Effector CD8-positive, alpha-beta T cell (primary cell): ENCODE data around the gene DIP2B.
"Not testable (repeated sequence)": the region's sequence is repeated elsewhere in the genome, so short reads cannot be mapped to it uniquely, and the experiment has no call there.

ENCODE experiments used
- DNase-seq: peaks from one replicate; lab custom pipeline; 2025; lab: John Stamatoyannopoulos, UW

DIP2B gene

DNA sequence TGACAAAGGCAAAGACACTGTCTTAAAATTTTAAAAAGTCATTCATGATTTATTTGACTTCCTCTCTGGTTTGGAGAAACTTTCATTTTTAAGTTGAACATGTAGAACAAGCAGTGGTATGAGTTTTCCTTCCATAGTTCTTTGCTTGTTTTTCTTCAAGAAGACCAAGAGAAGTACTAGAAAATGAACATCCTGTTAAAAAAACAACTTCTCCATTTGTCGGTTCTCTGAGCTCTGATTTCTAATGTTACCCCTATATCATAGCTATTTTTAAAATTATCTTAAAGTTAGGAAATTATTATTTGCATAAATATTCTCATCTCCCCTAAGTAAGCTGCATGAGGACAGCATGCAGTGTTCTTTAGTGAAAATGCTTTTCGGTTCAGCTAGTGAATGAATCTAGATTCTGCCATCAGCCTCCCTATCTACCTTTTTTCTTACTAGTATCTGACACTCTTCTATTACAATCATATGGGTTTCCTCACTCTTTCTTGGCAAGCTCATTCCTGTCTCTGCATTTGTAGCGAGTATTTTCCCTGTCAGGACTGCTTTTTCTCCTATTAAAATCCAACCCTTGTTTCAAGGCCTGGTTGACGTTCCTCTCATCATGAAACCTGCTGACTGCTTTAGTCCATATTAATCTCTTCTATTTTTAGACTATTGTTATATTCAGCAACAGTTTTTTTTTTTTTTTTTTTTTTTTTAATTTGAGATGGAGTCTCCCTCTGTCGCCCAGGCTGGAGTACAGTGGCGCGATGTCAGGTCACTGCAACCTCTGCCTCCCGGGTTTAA lies 15.8 kb downstream of the DIP2B start:
- no peak for DNase-seq

DNA sequence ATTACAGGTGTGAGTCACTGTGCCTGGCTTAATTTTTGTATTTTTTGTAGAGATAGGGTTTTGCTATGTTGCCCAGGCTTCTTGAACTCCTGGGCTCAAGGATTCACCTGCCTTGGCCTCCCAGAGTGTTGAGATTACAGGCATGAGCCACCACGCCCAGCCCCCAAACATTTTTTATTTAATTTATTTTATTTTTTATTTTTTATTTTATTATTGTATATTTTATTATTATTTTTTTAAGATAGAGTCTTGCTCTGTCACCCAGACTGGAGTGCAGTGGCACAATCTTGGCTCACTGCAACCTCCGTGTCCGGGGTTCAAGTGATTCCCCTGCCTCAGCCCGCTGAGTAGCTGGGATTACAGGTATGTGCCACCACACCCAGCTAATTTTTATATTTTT lies 17.0 kb downstream of the DIP2B start:
- not testable (repeated sequence) for DNase-seq

- DNase-seq = no peak
Measured at GRCh38 chr12:50523772-50524171, 19.0 kb downstream of the DIP2B start.

- no peak for DNase-seq
Measured at GRCh38 chr12:50524621-50525020, 19.8 kb downstream of the DIP2B start.

DNA sequence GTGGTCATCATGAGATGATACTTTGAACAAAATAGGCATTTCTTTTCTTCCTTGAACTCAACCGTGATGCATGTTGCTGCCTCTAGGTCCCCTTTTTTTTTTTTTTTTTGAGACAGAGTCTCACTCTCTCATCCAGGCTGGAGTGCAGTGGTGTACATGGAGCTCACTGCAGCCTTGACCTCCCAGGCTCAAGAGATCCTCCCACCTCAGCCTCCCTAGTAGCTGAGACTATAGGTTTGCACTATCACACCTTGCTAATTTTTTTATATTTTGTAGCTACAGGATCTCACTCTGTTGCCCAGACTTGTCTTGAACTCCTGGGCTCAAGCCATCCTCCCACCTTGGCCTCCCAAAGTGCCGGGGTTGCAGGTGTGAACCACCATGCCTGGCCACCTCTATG lies 20.6 kb downstream of the DIP2B start:
- no peak for DNase-seq

GRCh38 chr12:50527359-50527726 lies 22.6 kb downstream of the DIP2B start:
- no peak for DNase-seq

GRCh38 chr12:50528800-50529199 lies 24.0 kb downstream of the DIP2B start:
- DNase-seq = no peak

GRCh38 chr12:50529345-50529744 lies 24.6 kb downstream of the DIP2B start:
- DNase-seq = no peak

- DNase-seq = no peak
Measured at GRCh38 chr12:50530532-50530931, 25.7 kb downstream of the DIP2B start.

DNA sequence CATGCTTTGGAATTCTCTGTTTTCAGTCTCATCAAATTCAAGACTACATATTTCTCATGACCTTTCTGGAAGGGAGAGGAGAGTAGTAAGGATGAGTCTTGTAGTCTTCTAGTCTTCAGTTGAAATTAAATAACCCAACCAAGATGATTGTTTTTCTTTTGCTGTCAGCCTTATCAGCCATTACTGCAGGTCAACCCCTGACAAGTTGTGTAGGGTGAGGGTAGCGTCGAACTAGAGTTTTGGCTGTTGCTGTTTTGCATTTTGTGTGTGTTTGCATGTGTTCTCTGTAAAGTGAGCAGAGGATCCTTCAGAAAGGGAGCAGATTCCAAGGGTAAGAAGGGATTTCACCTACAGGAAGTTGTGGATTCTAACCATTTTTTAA lies 28.4 kb downstream of the DIP2B start:
- DNase-seq = no peak

- DNase-seq = no peak
Measured at GRCh38 chr12:50533971-50534370, 29.2 kb downstream of the DIP2B start.

DNA sequence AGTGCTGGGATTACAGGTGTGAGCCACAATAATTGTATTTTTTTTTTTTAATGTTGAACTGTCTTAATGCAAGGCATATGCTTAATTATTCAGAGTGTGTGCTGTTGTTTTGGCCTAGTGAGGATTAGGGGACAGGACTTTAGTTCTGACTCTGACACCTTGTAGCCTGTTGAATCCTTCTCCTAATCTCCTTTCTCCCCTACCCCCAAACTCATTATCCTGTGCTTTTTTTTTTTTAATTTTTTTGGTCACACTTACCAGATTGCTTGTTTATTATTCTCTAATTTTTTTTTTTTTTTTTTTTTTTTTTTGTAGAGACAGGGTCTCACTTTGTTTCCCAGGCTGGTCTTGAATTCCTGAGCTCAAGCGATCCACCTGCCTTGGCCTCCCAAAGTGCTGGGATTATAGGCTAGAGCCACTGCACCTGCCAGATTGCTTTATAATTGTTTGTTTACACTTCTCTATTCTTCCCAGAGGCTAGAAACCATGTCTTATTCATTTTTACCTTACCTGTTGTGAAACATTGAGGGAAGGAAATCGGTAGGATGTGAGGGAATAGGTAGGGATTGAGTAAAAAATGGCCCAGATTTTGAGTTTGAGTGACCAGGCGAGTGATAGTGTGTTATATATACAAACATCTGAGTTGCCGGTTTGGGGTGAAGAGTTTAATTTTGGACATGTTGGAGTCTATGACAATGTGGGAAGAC lies 32.2 kb downstream of the DIP2B start:
- no peak for DNase-seq

- DNase-seq = no peak
Measured at GRCh38 chr12:50537538-50537919, 32.7 kb downstream of the DIP2B start.

GRCh38 chr12:50538182-50538581 lies 33.4 kb downstream of the DIP2B start:
- no peak for DNase-seq

GRCh38 chr12:50541139-50541538 lies 36.4 kb downstream of the DIP2B start:
- DNase-seq = no peak

DNA sequence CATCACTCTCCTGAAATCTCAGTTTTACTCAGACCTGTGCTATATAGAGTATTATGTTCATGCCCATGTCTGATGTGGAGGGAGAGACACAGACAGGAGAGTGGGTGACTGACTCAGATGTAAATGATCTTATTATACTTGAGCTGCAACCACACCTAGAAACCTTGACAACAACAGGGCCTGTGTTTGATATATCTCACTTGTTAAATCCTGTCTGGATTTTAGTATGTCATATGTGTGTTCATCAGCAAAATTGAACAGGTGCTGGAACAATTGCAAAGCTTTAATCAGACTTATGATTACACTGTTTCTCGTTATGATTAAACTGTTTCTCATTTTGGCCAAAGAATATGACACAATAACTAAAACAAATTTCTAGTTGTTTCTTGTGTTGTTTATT lies 37.7 kb downstream of the DIP2B start:
- no peak for DNase-seq

DNA sequence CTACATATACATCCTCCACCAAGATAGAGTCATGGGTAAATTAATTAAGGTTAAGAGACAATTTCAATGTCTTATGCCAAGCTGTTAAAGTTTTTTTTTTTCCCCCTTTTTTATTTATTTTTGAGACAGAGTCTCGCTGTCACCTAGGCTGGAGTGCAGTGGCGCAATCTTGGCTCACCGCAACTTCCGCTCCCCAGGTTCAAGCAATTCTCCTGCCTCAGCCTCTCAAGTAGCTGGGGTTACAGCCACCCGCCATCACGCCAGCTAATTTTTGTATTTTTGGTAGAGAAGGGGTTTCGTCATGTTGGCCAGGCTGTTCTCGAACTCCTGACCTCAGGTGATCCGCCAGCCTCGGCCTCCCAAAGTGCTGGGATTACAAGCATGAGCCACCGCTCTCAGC lies 38.4 kb downstream of the DIP2B start:
- DNase-seq = not testable (repeated sequence)

GRCh38 chr12:50545213-50545612 lies 40.4 kb downstream of the DIP2B start:
- DNase-seq = no peak

- no peak for DNase-seq
Measured at GRCh38 chr12:50545786-50546185, 41.0 kb downstream of the DIP2B start.

DNA sequence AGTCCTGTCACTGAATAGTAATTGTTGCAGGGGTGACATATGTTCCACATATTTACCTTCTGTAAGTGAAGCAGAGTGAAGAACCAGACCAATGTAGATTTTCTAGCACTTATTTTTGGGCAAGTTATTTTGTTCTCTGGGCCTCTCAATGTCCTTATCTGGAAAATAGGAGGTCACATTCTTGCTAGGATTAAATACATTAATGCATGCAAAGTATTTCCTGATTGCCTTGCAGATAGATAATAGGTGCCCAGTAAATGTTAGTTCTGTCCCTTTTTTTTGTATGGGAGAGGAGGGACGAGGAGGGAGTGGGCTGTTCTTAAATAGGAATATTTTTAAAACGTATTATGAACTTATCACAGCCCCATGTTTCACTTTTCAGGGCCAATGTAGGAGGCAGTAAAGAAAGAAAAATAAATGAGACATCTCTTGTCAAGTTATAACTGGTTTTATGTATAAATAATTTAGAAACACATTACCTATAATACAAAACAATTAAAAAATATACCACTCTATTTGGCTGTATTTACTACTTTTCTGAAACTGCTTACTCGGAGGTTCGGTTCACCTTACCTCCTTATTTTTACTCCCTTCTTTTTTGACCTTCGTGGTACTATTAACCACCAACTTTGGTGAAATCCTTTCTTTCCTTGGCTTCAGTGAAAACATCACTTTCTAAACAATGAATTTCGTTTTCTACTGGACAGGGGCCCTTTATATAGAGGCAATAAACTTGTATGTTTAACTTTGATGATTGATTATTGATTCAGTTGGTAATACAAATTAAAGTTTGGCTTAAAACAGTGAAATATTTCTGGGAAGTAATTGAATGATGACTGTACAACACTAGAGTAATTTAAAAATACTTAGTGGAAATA lies 41.9 kb downstream of the DIP2B start:
- DNase-seq = no peak

- no peak for DNase-seq
Measured at GRCh38 chr12:50547742-50548141, 43.0 kb downstream of the DIP2B start.

DNA sequence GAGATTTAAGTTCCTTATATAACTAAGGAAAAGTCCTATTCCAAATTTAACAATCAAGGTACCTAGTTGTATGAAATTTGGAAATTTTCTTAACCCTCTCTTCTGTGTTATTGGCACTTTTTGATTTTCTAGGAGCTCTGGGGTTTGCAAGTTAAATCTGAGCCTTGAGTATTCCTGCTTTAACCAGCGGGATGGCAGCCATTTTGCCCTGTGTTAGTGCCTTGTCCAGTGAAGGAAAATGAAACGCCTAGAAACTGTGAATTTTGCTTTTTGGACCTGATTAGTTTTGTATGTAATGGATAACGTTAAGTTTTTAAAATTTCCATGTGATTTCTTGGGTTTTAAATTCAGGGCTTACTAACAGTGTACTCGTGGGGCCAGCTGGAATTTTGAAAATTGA lies 45.1 kb downstream of the DIP2B start:
- no peak for DNase-seq
